ENCODE measurements around the gene SRPK2.

The SRPK2 gene

DNA sequence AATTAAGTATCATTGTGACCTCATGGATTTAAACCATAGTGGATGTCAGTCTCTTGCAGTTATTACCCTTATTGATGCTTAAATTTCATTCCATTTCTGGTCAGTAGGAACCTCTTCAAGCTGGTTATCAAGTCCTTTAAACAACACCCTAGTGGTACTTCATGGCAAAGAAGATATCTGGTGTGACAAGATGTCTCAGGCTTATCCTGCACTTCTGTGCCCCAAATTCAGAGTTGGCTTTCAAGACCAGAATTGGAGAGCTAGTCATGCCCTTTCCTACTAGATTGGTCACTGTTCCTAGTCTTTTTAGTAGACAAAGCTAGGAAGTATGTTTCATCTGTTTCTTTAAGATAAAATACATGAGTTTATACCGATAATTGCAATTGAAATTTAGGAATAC, 319.8 kb downstream of the SRPK2 start:
- DNase-seq = no peak

DNA sequence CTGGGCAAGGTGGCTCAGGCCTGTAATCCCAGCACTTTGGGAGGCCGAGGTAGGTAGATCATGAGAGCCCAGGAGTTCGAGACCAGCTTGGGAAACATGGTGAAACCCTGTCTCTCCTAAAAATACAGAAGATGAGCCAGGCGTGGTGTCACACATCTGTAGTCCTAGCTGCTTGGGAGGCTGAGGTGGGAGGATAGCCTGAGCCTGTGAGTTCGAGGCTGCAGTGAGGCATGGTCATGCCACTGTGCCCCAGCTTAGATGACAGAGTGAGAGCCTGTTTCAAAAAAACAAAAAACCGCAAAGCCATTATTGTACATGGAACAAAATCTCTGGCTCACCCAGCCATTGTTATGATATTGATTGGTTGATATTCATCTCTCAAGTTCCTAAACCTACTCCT, 321.0 kb downstream of the SRPK2 start:
- no peak for DNase-seq

All from MV-4-11 (cell line).